ENCODE data around the gene ELL2. TPM values are rescaled to one million over a fixed set of nuclear protein-coding genes. Genes with fewer than 3 reads are reported as not detected.
A peak's percentile ranks its signal among the peaks of the same experiment; 100 is the strongest.

ELL2 gene
- total RNA-seq, 1 experiment from 2014 or later = 24.4 TPM

GRCh38 chr5:95858661-95859595 lies 102.7 kb downstream of the ELL2 start:
- ChIA-PET POLR2A (no interaction called here), CTCF (interaction anchor here (1.1 to 2.0 kb wide), 2 partner anchors 9 to 477 kb away, joined by 3 to 9 read pairs; no protein-coding TSS in a partner anchor)
- Mint-ChIP-seq H3K36me3 (no peaks in the 10 kb centered on the region), H3K9me3 (peaks cover 4% of the 10 kb centered on the region; the same call in 1 of the 2 replicates), H3K4me3 (peak overlapping the region; percentile 37), H3K27me3 (ENCODE audit: low read depth) (peaks cover 8% of the 10 kb centered on the region), H3K4me1 (peaks cover 31% of the 10 kb centered on the region), H3K27ac (no peak overlapping the region)
- TF ChIP-seq TEAD1 (CRISPR knock-in tag; IDR thresholded peaks at IDR 0.05) = peak; percentile 78; the same call in 1 of the 2 replicates
- TF ChIP-seq AR (CRISPR knock-in tag; IDR thresholded peaks at IDR 0.05) = no peak
- TF ChIP-seq CTCF (IDR thresholded peaks at IDR 0.05) = peak; percentile 96
- no peak for TF ChIP-seq ETV6 (CRISPR knock-in tag; IDR thresholded peaks at IDR 0.05)
- peak; percentile 69 for TF ChIP-seq GABPB1 (CRISPR knock-in tag; IDR thresholded peaks at IDR 0.05)
- TF ChIP-seq, protein P1, sequence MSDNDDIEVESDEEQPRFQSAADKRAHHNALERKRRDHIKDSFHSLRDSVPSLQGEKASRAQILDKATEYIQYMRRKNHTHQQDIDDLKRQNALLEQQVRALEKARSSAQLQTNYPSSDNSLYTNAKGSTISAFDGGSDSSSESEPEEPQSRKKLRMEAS (CRISPR knock-in tag; IDR thresholded peaks at IDR 0.05) = peak; percentile 24; the same call in 1 of the 2 replicates
- TF ChIP-seq, protein P2, sequence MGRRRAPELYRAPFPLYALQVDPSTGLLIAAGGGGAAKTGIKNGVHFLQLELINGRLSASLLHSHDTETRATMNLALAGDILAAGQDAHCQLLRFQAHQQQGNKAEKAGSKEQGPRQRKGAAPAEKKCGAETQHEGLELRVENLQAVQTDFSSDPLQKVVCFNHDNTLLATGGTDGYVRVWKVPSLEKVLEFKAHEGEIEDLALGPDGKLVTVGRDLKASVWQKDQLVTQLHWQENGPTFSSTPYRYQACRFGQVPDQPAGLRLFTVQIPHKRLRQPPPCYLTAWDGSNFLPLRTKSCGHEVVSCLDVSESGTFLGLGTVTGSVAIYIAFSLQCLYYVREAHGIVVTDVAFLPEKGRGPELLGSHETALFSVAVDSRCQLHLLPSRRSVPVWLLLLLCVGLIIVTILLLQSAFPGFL (CRISPR knock-in tag; IDR thresholded peaks at IDR 0.05; ENCODE audit: borderline replicate concordance) = no peak
- no peak for TF ChIP-seq MYBL2 (CRISPR knock-in tag; IDR thresholded peaks at IDR 0.05)
- TF ChIP-seq ZNF317 (CRISPR knock-in tag; IDR thresholded peaks at IDR 0.05; ENCODE audit: borderline replicate concordance, low read depth) = peak; percentile 77
- TF ChIP-seq ZBTB21 (CRISPR knock-in tag; IDR thresholded peaks at IDR 0.05; ENCODE audit: borderline replicate concordance) = 0 out of 2 replicates have a peak, but pooled peaks have one; percentile 59
- TF ChIP-seq CREM (CRISPR knock-in tag; IDR thresholded peaks at IDR 0.05) = peak; percentile 27; the same call in 1 of the 2 replicates
- 0 out of 2 replicates have a peak, but pooled peaks have one; percentile 49 for TF ChIP-seq HMGXB4 (CRISPR knock-in tag; IDR thresholded peaks at IDR 0.05)
- peak; percentile 89 for DNase-seq (ENCODE audit: low spot score)
- ATAC-seq = peak; percentile 95

- DNase-seq (ENCODE audit: low spot score) (no peak), ATAC-seq (no peak)
- ChIA-PET CTCF (interaction anchor here (1.4 to 2.0 kb wide), 2 partner anchors 211 to 479 kb away, joined by 3 to 6 read pairs; partner anchors contain the start of gene RFESD), POLR2A (no interaction called here)
- H3K4me3 Mint-ChIP-seq = no peak overlapping the region
- H3K36me3 Mint-ChIP-seq = no peaks in the 10 kb centered on the region
- H3K27me3 Mint-ChIP-seq (ENCODE audit: low read depth) = peaks cover 8% of the 10 kb centered on the region
- peaks cover 25% of the 10 kb centered on the region for H3K4me1 Mint-ChIP-seq
- peak overlapping the region; percentile 23; the same call in 1 of the 2 replicates for H3K27ac Mint-ChIP-seq
- peaks cover 4% of the 10 kb centered on the region; the same call in 1 of the 2 replicates for H3K9me3 Mint-ChIP-seq
- TF ChIP-seq NR2C2 (CRISPR knock-in tag; IDR thresholded peaks at IDR 0.05) (no peak), USF1 (CRISPR knock-in tag; IDR thresholded peaks at IDR 0.05) (no peak), GRHL2 (CRISPR knock-in tag; IDR thresholded peaks at IDR 0.05; ENCODE audit: insufficient replicate concordance, severe bottlenecking) (no peak), USF2 (CRISPR knock-in tag; IDR thresholded peaks at IDR 0.05) (no peak), ZSCAN18 (CRISPR knock-in tag; IDR thresholded peaks at IDR 0.05) (no peak), KAT7 (CRISPR knock-in tag; IDR thresholded peaks at IDR 0.05; ENCODE audit: borderline replicate concordance) (no peak), ELF4 (CRISPR knock-in tag; IDR thresholded peaks at IDR 0.05; ENCODE audit: low read depth) (no peak)
- TF ChIP-seq, protein P3, sequence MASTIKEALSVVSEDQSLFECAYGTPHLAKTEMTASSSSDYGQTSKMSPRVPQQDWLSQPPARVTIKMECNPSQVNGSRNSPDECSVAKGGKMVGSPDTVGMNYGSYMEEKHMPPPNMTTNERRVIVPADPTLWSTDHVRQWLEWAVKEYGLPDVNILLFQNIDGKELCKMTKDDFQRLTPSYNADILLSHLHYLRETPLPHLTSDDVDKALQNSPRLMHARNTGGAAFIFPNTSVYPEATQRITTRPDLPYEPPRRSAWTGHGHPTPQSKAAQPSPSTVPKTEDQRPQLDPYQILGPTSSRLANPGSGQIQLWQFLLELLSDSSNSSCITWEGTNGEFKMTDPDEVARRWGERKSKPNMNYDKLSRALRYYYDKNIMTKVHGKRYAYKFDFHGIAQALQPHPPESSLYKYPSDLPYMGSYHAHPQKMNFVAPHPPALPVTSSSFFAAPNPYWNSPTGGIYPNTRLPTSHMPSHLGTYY (CRISPR knock-in tag; IDR thresholded peaks at IDR 0.05) = no peak
Observed at GRCh38 chr5:95858023-95858461, 103.6 kb downstream of the ELL2 start.
